HepG2 (cell line): ENCODE data around the gene XPO5. TPM values are rescaled to one million over a fixed set of nuclear protein-coding genes. Genes with fewer than 3 reads are reported as not detected.

ENCODE experiments used
- CTCF ChIP-seq: sonication (generic); formaldehyde crosslinking; IDR thresholded peaks from 2 replicates; pipeline ENCODE4 v1.5.0; 2020; ENCODE audit warnings: mild to moderate bottlenecking, missing genetic modification reagents, moderate library complexity
- FOXP4 ChIP-seq: sonication (generic); formaldehyde crosslinking; IDR thresholded peaks from 2 replicates; pipeline ENCODE4 v1.4.0; 2020; ENCODE audit warnings: missing genetic modification reagents
- FUBP1 ChIP-seq: sonication (generic); formaldehyde crosslinking; IDR thresholded peaks from 2 replicates; pipeline ENCODE4 v1.5.1; 2020; ENCODE audit warnings: missing genetic modification reagents, mild to moderate bottlenecking, borderline replicate concordance
- GABPB1 ChIP-seq: IDR thresholded peaks from 2 replicates; pipeline ENCODE4 v1.6.1; 2016; ENCODE audit warnings: mild to moderate bottlenecking, missing genetic modification reagents, moderate library complexity, missing compliant biosample characterization
- GLI4 ChIP-seq: sonication (generic); formaldehyde crosslinking; IDR thresholded peaks from 2 replicates; pipeline ENCODE4 v1.5.1; 2020; ENCODE audit warnings: missing genetic modification reagents, mild to moderate bottlenecking, moderate library complexity, borderline replicate concordance
- KDM5B ChIP-seq: sonication (generic); formaldehyde crosslinking; IDR thresholded peaks from 2 replicates; pipeline ENCODE4 v1.4.0; 2020; ENCODE audit warnings: missing genetic modification reagents, mild to moderate bottlenecking, borderline replicate concordance
- MAZ ChIP-seq, 2 experiments: sonication (generic) in 1 of 2; formaldehyde crosslinking in 1 of 2; IDR thresholded peaks; 2 replicates each; pipeline versions ENCODE4 v1.5.0 to v1.6.1; 2012 to 2020; ENCODE audit warnings: low read depth in 2 of 2, mild to moderate bottlenecking in 2 of 2, borderline replicate concordance in 1 of 2, improper control_type of control experiment in 1 of 2, low read length in 1 of 2, missing genetic modification reagents in 1 of 2, moderate library complexity in 1 of 2
- NFYB ChIP-seq: sonication (generic); formaldehyde crosslinking; IDR thresholded peaks from 2 replicates; pipeline ENCODE4 v1.4.0; 2020; ENCODE audit warnings: missing genetic modification reagents
- NR2F2 ChIP-seq: IDR thresholded peaks from 2 replicates; pipeline ENCODE4 v1.6.1; 2012; ENCODE audit warnings: low read depth, inconsistent platforms, borderline replicate concordance
- RFX1 ChIP-seq: fragments of 450-650 bp; IDR thresholded peaks from 2 replicates; pipeline ENCODE4 v1.6.1; 2017
- SAFB2 ChIP-seq: sonication (generic); formaldehyde crosslinking; IDR thresholded peaks from 2 replicates; pipeline ENCODE4 v1.5.1; 2020; ENCODE audit warnings: missing genetic modification reagents, low read depth, mild to moderate bottlenecking, borderline replicate concordance
- SAP130 ChIP-seq: IDR thresholded peaks from 2 replicates; pipeline ENCODE4 v1.6.1; 2016; ENCODE audit warnings: low read depth
- ZBTB37 ChIP-seq: sonication (generic); formaldehyde crosslinking; IDR thresholded peaks from 2 replicates; pipeline ENCODE4 v1.4.0; 2020; ENCODE audit warnings: mild to moderate bottlenecking, missing genetic modification reagents
- ZNF232 ChIP-seq: sonication (generic); formaldehyde crosslinking; IDR thresholded peaks from 2 replicates; pipeline ENCODE4 v1.4.0; 2020; ENCODE audit warnings: missing genetic modification reagents, borderline replicate concordance
- ZNF432 ChIP-seq: sonication (generic); formaldehyde crosslinking; IDR thresholded peaks from 2 replicates; pipeline ENCODE4 v1.5.0; 2020; ENCODE audit warnings: missing genetic modification reagents, mild to moderate bottlenecking, borderline replicate concordance
- ZNF510 ChIP-seq: sonication (generic); formaldehyde crosslinking; IDR thresholded peaks from 2 replicates; pipeline ENCODE4 v1.4.0; 2020; ENCODE audit warnings: low read depth, mild to moderate bottlenecking, missing genetic modification reagents
- ZNF512 ChIP-seq: sonication (generic); formaldehyde crosslinking; IDR thresholded peaks from 2 replicates; pipeline ENCODE4 v1.4.0; 2020; ENCODE audit warnings: mild to moderate bottlenecking, missing genetic modification reagents
- ZNF878 ChIP-seq: sonication (generic); formaldehyde crosslinking; IDR thresholded peaks from 2 replicates; pipeline ENCODE4 v1.8.1; 2023; ENCODE audit warnings: mild to moderate bottlenecking, missing genetic modification reagents, moderate library complexity
- ZSCAN20 ChIP-seq: sonication (generic); formaldehyde crosslinking; IDR thresholded peaks from 2 replicates; pipeline ENCODE4 v1.4.0; 2020; ENCODE audit warnings: missing genetic modification reagents, mild to moderate bottlenecking, borderline replicate concordance
- polyA plus RNA-seq, 8 experiments: library from polyadenylated mRNA; depleted of rRNA in 3 of 8; stranded (reverse) in 7 of 8; unstranded in 1 of 8; fragments of >200 nt; fragmentation: Illumina TruSeq in 4 of 8; extraction: Trizol in 4 of 8; gene quantifications; 2 replicates each; pipeline versions ENCODE4 v1.2.1 to v1.2.3, GENCODE V29; 2011 to 2016; ENCODE audit warnings: low read depth in 4 of 8, missing spikeins in 1 of 8, mixed read lengths in 1 of 8; ENCODE audit not compliant: insufficient read depth in 1 of 8
- total RNA-seq, 5 experiments: library from RNA; depleted of rRNA; stranded (reverse); fragments of >200 nt; fragmentation: Illumina TruSeq; extraction: Trizol; gene quantifications; 2 replicates each; pipeline ENCODE4 v1.2.3, GENCODE V29; 2016; ENCODE audit warnings: low read depth in 1 of 5

Gene XPO5
- total and polyA plus RNA-seq, 2 of the 13 experiments (the other 11 are each of a cell fraction or from before 2014, with no cell fraction given): 52.2 to 68.0 TPM

- TF ChIP-seq ZNF512 (no peak), ZSCAN20 (CRISPR knock-in tag) (no peak), ZBTB37 (no peak), NR2F2 (no peak), NFYB (CRISPR knock-in tag) (no peak), SAP130 (CRISPR knock-in tag) (peak; percentile 98), GLI4 (CRISPR knock-in tag) (peak; percentile 89; the same call in 1 of the 2 replicates), FUBP1 (CRISPR knock-in tag) (peak; percentile 18; the same call in 1 of the 2 replicates), FOXP4 (CRISPR knock-in tag) (no peak), RFX1 (peak; percentile 95), ZNF878 (CRISPR knock-in tag) (no peak), GABPB1 (0 out of 2 replicates have a peak, but pooled peaks have one; percentile 62), ZNF510 (CRISPR knock-in tag) (no peak), MAZ (IDR thresholded peaks at IDR 0.05; ENCODE audit: borderline replicate concordance, low read depth, low read length) (0 out of 2 replicates have a peak, but pooled peaks have one; percentile 18), MAZ (CRISPR knock-in tag; IDR thresholded peaks at IDR 0.05; ENCODE audit: low read depth) (peak; percentile 94), CTCF (CRISPR knock-in tag) (0 out of 2 replicates have a peak, but pooled peaks have one; percentile 2), SAFB2 (peak; percentile 91; the same call in 1 of the 2 replicates), ZNF232 (CRISPR knock-in tag) (no peak), KDM5B (0 out of 2 replicates have a peak, but pooled peaks have one; percentile 64), ZNF432 (CRISPR knock-in tag) (no peak)
Observed at GRCh38 chr6:43509984-43510826, 65.6 kb downstream of the XPO5 start, which contains the start of gene LRRC73 (continued).
